Immature natural killer cell (primary cell): ENCODE results near the gene NRXN2. TPM values are rescaled to one million over a fixed set of nuclear protein-coding genes. Genes with fewer than 3 reads are reported as not detected.
"Not testable (repeated sequence)": the region's sequence is repeated elsewhere in the genome, so short reads cannot be mapped to it uniquely, and the experiment has no call there.

Experiments
- DNase-seq, 3 donors: peaks; one replicate each; pipeline ENCODE4 v3.0.0; 2022; ENCODE audit warnings: mixed read lengths in 1 of 3
- H3K27ac Mint-ChIP-seq, 6 donors: one replicate each; pipeline ENCODE4 v1.8.0; 2020; ENCODE audit warnings: mixed read lengths in 6 of 6, mild to moderate bottlenecking in 5 of 6, inconsistent platforms in 4 of 6, moderate library complexity in 3 of 6
- H3K27me3 Mint-ChIP-seq, 3 donors: one replicate each; pipeline ENCODE4 v1.8.0; 2020 to 2021; ENCODE audit warnings: low read depth in 3 of 3, mild to moderate bottlenecking in 3 of 3, mixed read lengths in 3 of 3, moderate library complexity in 3 of 3, inconsistent platforms in 1 of 3
- H3K36me3 Mint-ChIP-seq, 3 donors: one replicate each; pipeline ENCODE4 v1.8.0; 2020; ENCODE audit warnings: mixed read lengths in 3 of 3, inconsistent platforms in 2 of 3, mild to moderate bottlenecking in 2 of 3
- H3K4me1 Mint-ChIP-seq, 2 donors: one replicate each; pipeline ENCODE4 v1.8.0; 2020; ENCODE audit warnings: inconsistent platforms in 2 of 2, mild to moderate bottlenecking in 2 of 2, mixed read lengths in 2 of 2, moderate library complexity in 1 of 2
- H3K4me3 Mint-ChIP-seq, 5 donors: one replicate each; pipeline ENCODE4 v1.8.0; 2020; ENCODE audit warnings: mild to moderate bottlenecking in 5 of 5, mixed read lengths in 5 of 5, inconsistent platforms in 3 of 5, moderate library complexity in 3 of 5
- H3K9me3 Mint-ChIP-seq, 6 donors: one replicate each; pipeline ENCODE4 v1.8.0; 2020; ENCODE audit warnings: mild to moderate bottlenecking in 6 of 6, mixed read lengths in 6 of 6, inconsistent platforms in 4 of 6, moderate library complexity in 3 of 6
- polyA plus RNA-seq, 3 donors: library from polyadenylated mRNA; unstranded; fragments of 300-500 nt; fragmentation: Illumina TruSeq; gene quantifications; one replicate each; pipeline ENCODE4 v1.2.3, GENCODE V29; 2021

Gene NRXN2
- polyA plus RNA-seq, 3 donors from 2014 or later = 0.44 to 3.6 (median 3.2) TPM

- H3K27me3 Mint-ChIP-seq = peaks cover 0 to 4% (median 1%) of the 10 kb centered on the region in 3 donors
- H3K4me1 Mint-ChIP-seq = peaks cover 0 to 3% of the 10 kb centered on the region in 2 donors
- no peak for DNase-seq
- no peak overlapping the region for H3K27ac Mint-ChIP-seq
- no peaks in the 10 kb centered on the region for H3K9me3 Mint-ChIP-seq
- no peak overlapping the region for H3K4me3 Mint-ChIP-seq
- no peaks in the 10 kb centered on the region for H3K36me3 Mint-ChIP-seq
Observed at GRCh38 chr11:64569300-64569970, 153.6 kb downstream of the NRXN2 start.

GRCh38 chr11:64568584-64569140 is 154.3 kb downstream of the NRXN2 start:
- DNase-seq = no peak
- Mint-ChIP-seq H3K4me3 (no peak overlapping the region), H3K9me3 (no peaks in the 10 kb centered on the region), H3K36me3 (no peaks in the 10 kb centered on the region), H3K27me3 (peaks cover 0 to 4% (median 1%) of the 10 kb centered on the region in 3 donors), H3K27ac (no peak overlapping the region), H3K4me1 (peaks cover 0 to 3% of the 10 kb centered on the region in 2 donors)

GRCh38 chr11:64568041-64568571 is 154.9 kb downstream of the NRXN2 start:
- no peak for DNase-seq
- Mint-ChIP-seq H3K27me3 (peaks cover 0 to 4% (median 1%) of the 10 kb centered on the region in 3 donors), H3K9me3 (no peaks in the 10 kb centered on the region), H3K36me3 (no peaks in the 10 kb centered on the region), H3K4me1 (peaks cover 0 to 3% of the 10 kb centered on the region in 2 donors), H3K4me3 (no peak overlapping the region), H3K27ac (no peak overlapping the region)

GRCh38 chr11:64566915-64567891 is 155.8 kb downstream of the NRXN2 start:
- Mint-ChIP-seq H3K27me3 (peaks cover 0 to 3% (median 1%) of the 10 kb centered on the region in 3 donors), H3K9me3 (no peaks in the 10 kb centered on the region), H3K27ac (no peak overlapping the region), H3K4me1 (peaks cover 0 to 3% of the 10 kb centered on the region in 2 donors), H3K4me3 (no peak overlapping the region), H3K36me3 (no peaks in the 10 kb centered on the region)
- no peak for DNase-seq

- H3K4me1 Mint-ChIP-seq = peaks cover 0 to 3% of the 10 kb centered on the region in 2 donors
- peaks cover 0 to 3% (median 1%) of the 10 kb centered on the region in 3 donors for H3K27me3 Mint-ChIP-seq
- no peaks in the 10 kb centered on the region for H3K36me3 Mint-ChIP-seq
- H3K4me3 Mint-ChIP-seq = no peak overlapping the region
- H3K9me3 Mint-ChIP-seq = no peaks in the 10 kb centered on the region
- peak in 2 of 3 donors; percentile 6 to 16 for DNase-seq
- no peak overlapping the region for H3K27ac Mint-ChIP-seq
Observed at GRCh38 chr11:64566042-64566914, 156.7 kb downstream of the NRXN2 start.

GRCh38 chr11:64564947-64565889 is 157.8 kb downstream of the NRXN2 start:
- Mint-ChIP-seq H3K27me3 (peaks cover 0 to 1% (median 1%) of the 10 kb centered on the region in 3 donors), H3K4me1 (peaks cover 0 to 3% of the 10 kb centered on the region in 2 donors), H3K36me3 (no peaks in the 10 kb centered on the region), H3K4me3 (no peak overlapping the region), H3K9me3 (no peaks in the 10 kb centered on the region), H3K27ac (no peak overlapping the region)
- DNase-seq = no peak

- peaks cover 0 to 3% of the 10 kb centered on the region in 2 donors for H3K4me1 Mint-ChIP-seq
- peak overlapping the region in 2 of 6 donors; percentile 46 to 58 for H3K27ac Mint-ChIP-seq
- no peak overlapping the region for H3K4me3 Mint-ChIP-seq
- no peaks in the 10 kb centered on the region for H3K36me3 Mint-ChIP-seq
- no peaks in the 10 kb centered on the region for H3K9me3 Mint-ChIP-seq
- DNase-seq = no peak
- H3K27me3 Mint-ChIP-seq = peaks cover 1 to 2% (median 1%) of the 10 kb centered on the region in 3 donors
Observed at GRCh38 chr11:64564419-64564818, 158.6 kb downstream of the NRXN2 start.

- Mint-ChIP-seq H3K27ac (no peak overlapping the region), H3K4me1 (peaks cover 0 to 3% of the 10 kb centered on the region in 2 donors), H3K27me3 (peaks cover 1 to 2% (median 1%) of the 10 kb centered on the region in 3 donors), H3K9me3 (no peaks in the 10 kb centered on the region), H3K4me3 (no peak overlapping the region), H3K36me3 (no peaks in the 10 kb centered on the region)
- no peak for DNase-seq
Observed at GRCh38 chr11:64563966-64564365, 159.0 kb downstream of the NRXN2 start.

- H3K9me3 Mint-ChIP-seq = peaks cover 0 to 1% (median 0%) of the 10 kb centered on the region in 6 donors
- H3K4me3 Mint-ChIP-seq = no peak overlapping the region
Observed at GRCh38 chr11:64562723-64563351, 160.2 kb downstream of the NRXN2 start.

GRCh38 chr11:64561984-64562722 is 160.8 kb downstream of the NRXN2 start:
- Mint-ChIP-seq H3K4me3 (no peak overlapping the region), H3K27me3 (peaks cover 1 to 5% (median 1%) of the 10 kb centered on the region in 3 donors), H3K27ac (no peak overlapping the region), H3K9me3 (peaks cover 0 to 1% (median 0%) of the 10 kb centered on the region in 6 donors), H3K36me3 (no peaks in the 10 kb centered on the region), H3K4me1 (peaks cover 0 to 3% of the 10 kb centered on the region in 2 donors)
- no peak for DNase-seq

More at GRCh38 chr11:64562723-64563351, 160.2 kb downstream of the NRXN2 start:
- Mint-ChIP-seq H3K27ac (no peak overlapping the region), H3K27me3 (peaks cover 1 to 4% (median 1%) of the 10 kb centered on the region in 3 donors), H3K36me3 (no peaks in the 10 kb centered on the region), H3K4me1 (peaks cover 0 to 3% of the 10 kb centered on the region in 2 donors)
- no peak for DNase-seq

- not testable (repeated sequence) for H3K36me3 Mint-ChIP-seq, H3K27ac Mint-ChIP-seq, H3K4me3 Mint-ChIP-seq, DNase-seq, H3K4me1 Mint-ChIP-seq, H3K27me3 Mint-ChIP-seq, H3K9me3 Mint-ChIP-seq
Observed at GRCh38 chr11:64561429-64561828, 161.6 kb downstream of the NRXN2 start.
